Measurements from ENCODE around the gene TSR3.

The TSR3 gene

DNA sequence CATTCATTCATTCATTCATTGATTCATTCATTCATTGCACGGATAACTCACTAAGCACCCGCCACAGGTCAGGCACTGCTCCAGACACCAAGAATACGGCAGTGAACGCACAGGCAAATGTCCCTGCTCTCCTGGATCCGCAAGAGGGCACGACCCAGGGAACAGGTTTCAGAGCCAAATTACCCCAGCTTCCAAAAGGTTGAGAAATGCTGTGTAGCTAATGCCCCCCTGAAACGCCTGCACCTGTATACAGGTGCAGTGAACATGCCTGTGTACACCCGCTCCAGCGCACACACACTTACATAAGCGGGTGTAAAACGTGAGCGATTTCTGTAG, 51.8 kb downstream of the TSR3 start:
- no peaks in the 10 kb centered on the region for H3K9me3 ChIP-seq (ENCODE audit: control insufficient read depth, insufficient read depth, low read depth, low read length)
- peaks cover 7% of the 10 kb centered on the region; the same call in 1 of the 2 replicates for H3K27me3 ChIP-seq (ENCODE audit: control insufficient read depth, insufficient read depth, low read length)
- no peak overlapping the region for H3K4me3 ChIP-seq (ENCODE audit: low read depth, low read length)
- H3K9ac ChIP-seq (ENCODE audit: low read length): no peak overlapping the region
- H3K4me1 ChIP-seq (ENCODE audit: control insufficient read depth, insufficient read depth, low read length): peaks cover 24% of the 10 kb centered on the region; the same call in 1 of the 2 replicates
- no peaks in the 10 kb centered on the region for H3K36me3 ChIP-seq (ENCODE audit: control insufficient read depth, insufficient read depth, low read length)
- H3K27ac ChIP-seq (ENCODE audit: low read depth, low read length): no peak overlapping the region
